HG03108 (cell line): ENCODE results near the gene ARHGAP11A.

Experiments used
- ATAC-seq: cut with Tn5 transposase; IDR thresholded peaks from one replicate; pipeline ENCODE4 v1.9.1; 2021; ENCODE audit warnings: moderate library complexity; ENCODE audit not compliant: unreplicated experiment

The ARHGAP11A gene

DNA sequence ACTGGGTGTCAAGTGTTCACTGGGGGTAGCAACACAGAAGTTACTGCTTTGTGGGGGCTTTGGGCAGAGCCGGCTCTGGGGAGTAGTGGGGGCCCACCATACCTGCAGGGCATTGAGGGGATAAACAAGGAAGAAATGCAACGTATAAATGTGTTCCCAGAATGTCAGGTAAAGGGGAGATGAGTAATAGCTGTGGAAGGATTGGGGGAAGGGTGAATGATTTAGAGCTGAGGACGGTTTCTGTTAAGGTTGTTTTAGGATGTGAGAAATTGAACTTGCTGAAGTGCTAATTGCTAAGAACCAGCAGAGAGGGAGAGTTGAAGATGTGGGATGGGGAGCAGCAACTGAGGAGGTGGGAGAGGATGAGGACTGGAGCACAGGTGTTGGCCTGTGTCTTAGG, 36.9 kb downstream of the ARHGAP11A start:
- ATAC-seq = no peak

DNA sequence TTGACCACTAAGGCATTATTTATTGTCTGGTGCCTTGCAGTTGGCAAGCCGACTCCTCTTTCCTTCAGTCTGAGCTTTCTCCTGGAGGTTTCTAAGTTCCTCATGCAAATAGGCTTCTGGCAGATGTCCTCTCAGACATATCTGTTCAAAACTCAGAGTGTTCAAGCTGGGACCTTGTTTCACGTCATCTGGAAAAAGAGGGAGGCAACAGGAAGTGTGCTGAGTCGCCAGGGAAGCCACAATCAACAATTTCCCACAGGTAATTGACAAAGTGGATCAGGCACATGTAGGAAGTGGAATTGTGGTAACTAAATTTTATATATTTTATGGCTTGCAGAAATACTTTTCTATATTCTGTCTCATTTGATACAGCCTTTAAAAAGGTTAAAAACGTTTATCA, 40.8 kb downstream of the ARHGAP11A start:
- no peak for ATAC-seq

DNA sequence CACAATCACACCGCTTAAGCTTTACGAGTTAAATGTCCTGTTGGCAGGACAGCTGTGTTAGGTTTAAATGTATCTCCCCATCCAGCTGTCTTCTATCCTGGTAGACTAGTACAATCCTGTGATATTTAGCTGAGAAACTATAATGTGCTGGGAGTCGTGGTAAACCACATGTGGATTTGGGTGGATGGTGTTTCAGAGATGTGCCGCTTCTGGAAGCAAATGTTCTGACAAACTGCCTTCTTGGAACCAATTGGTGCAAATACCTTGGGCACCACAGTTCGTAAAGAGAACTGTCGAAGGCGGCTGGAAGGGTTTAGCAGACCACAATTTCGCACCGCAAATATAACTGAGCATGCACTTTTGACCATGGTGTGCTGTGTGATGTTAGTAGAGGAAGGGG, 41.2 kb downstream of the ARHGAP11A start:
- ATAC-seq = no peak

DNA sequence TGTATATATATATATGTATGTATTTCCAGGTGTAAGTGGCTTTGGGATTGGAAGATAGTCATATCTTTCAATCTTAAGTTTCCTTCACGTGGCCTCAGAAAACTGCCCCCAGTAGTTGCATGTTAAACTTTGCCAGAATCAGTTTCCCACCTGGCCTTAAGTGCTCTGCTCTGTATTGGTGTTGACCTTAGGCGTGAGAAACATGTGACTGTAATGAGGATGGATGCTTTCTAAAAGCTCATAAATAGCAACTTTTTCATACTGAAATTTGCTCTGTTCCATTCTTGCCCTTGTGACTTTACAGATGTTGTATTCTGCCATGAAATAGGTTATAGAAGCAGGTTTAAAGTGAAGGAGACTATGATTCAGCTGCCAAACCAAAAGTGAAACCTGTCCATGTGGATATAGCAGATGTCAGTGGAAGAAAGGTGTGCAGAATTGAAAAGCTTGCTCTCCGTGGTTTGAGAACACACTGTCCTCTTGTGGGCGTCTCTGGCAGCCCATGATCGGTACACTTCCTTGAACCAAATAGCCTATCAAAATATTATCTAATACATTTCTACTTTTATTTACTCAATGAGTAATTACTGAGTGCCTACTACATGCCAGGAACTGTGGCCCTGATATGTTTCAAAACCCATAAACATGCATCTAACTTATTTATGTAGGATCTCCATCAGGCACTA, 42.0 kb downstream of the ARHGAP11A start:
- no peak for ATAC-seq

DNA sequence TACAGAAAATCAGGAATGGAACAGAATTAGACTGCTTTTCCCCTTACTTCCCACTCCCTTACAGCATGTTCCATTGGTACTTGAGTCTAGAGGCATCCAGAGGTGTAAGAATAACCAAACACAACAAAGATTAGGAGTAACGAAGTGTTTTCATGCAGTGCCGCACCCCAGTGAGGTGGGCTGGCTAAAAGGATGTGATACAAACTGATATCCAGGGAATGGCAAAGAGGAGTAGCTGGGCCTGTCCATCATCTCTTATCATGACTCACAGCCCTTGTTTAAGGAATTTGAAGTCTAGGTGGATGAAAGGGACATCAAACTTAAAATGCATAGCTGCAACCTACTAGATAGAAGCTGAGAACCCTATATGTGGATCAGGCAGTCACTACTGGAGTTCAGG, 42.6 kb downstream of the ARHGAP11A start:
- no peak for ATAC-seq

DNA sequence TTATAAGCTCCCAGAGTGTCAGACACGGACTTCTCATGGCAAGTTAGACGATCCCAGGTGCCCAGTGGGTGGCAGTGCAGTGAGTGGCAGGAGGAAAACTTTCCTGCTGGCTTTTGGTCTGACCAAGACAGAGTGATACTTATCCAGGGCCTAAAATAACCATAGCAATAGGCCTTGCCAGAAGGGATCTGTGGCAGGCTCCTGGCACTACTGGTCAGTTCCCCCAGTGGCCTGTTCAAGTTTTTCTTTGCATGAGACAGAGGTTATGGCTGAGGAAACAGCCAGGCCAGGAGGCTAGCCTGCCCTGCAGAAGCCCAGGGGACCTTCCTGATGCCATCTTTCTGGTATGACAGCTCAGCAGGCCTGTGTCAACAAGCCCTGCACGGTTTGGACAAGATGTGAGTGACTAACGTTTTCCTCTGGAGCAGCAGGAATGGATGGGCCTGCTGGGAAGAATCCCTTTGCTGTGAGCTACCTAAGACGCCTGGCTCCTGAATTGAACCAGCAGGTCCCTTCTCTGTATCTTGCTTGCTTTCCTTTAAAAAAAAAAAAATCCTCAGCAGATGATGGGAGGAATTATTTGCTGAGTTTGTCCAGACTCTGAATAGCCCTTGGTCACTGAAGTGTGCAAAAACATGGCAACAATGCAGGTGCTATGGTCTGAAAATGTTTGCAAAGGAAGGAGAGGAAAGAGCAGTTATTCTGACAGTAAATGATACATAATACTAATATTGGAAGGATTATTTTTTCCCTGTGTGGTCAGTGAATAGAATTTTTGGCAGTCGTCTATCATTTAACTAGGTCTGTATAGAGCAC, 44.2 kb downstream of the ARHGAP11A start:
- no peak for ATAC-seq

DNA sequence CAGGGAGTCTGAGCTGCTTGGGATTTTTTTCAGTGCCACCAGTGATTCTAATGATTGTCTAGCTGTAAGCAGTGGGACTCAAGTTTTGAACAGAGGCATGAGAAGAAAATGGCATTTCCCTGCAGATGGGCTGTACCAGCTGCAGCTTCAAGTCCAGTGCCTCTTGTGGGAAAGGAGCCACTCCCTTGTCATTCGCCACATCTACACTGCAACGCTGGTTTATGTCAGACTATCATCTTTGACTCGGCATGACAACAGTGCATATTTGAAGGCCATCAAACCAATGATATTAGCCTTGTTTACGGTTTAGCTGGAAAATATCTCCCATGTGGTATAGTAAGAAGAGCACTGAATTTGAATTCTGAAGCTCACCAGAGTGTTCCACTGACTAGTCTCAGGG, 48.4 kb downstream of the ARHGAP11A start:
- ATAC-seq = no peak

DNA sequence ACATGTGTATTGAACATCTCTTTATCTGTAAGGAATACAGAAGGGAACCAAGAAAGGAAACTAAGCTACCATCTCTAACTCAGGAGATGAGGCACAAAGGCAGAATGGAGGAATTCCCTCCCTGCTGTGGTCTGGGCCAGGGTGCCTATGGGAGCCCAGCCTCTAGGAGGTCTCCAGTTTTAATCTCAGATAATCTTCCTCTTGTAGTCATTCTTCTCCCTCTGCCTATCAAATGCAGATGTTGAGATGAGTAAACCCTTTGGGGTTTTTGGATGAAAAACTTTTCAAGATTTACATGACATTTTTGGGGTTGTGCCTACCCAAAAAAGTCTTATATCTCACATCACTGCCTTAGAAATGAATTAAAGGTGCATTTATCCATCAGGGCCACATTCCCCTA, 49.5 kb downstream of the ARHGAP11A start:
- no peak for ATAC-seq

DNA sequence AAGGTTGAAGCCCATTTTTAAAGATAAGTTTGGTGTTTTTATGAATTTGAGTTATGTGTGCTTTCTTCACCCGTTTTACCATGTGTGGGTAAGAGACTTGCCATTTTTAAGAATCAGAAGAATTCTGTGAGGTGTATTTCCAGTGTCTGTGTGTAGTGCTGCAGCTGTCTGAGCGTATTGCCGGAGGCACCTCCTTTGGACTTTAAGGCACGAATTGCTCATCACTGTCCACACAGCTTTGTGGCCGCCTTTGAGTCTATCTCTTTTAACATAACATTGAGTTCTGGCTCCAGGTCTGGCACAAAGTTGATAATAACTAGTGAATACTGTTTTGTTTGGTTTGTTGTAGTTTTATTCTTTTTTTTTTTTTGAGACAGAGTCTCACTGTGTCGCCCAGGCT, 52.0 kb downstream of the ARHGAP11A start:
- no peak for ATAC-seq

DNA sequence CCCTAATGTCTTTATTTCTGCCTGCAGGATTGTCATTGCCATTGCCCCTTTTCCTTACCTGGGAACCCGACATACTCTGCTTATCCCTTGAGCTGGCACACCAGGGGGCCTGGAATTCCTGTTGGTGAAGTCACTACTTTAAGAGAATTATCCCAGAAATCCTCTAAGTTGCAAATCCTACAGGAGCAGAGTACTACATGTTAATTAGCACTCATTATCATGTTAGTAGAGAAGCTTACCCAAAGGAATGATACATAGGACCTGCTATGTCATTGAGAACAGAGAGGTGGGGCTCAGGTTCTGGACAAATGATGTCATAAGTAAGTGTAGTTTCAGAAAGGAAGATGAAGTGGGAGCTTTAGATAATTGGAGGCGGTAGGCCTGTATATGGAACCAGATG, 53.6 kb downstream of the ARHGAP11A start:
- ATAC-seq = no peak

DNA sequence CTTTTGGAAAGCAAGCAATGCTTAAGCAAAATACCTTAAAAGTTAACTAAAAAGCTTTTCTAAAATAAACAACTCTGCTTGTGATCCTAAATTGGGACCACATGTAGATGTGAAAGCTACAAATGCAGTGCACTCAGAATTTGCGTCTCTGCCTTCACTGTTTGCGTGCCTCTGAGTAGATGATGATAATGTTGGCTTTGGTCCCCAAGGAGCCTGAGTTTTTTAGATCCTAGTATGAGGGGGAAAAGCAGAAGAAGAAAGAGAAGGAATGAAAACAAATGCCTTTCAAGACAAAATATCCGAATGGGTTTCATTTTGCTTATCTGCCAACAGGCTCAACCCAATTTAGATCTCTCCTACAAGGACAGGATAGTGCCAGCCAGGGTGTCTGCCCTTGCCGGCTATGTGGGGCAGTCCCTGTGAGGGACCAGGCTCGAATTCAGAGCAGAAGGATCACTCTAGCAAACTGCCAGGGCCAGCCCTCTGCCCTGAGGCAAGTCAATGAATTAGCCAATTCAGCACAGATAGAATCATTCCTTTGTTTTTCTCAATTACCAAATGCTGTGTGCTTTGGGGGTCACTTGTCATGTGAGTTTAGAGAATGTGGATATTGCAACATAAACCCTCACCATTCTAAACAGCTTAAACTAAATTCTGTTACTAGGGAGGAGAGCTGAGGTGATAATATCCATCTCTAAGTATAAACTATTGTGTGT, 54.8 kb downstream of the ARHGAP11A start:
- ATAC-seq = no peak

DNA sequence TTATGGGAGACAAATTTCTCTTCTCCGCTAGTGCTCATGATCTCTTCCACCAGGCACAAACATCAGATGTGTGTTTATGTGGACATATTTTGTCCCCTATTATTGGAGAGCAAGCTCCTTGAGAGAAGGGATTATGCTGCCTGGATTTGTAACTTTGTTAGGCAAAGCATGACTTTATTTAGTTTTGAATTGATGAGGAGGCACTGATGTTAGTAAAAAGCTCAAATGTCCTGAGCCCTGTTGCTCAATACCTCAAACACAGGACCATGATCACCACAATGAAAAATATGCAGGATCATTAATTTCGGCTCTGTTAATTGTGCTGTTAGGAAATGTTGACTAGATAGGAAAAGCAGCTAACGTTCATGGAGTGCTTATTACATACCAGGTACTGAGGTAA, 55.3 kb downstream of the ARHGAP11A start:
- ATAC-seq = no peak

DNA sequence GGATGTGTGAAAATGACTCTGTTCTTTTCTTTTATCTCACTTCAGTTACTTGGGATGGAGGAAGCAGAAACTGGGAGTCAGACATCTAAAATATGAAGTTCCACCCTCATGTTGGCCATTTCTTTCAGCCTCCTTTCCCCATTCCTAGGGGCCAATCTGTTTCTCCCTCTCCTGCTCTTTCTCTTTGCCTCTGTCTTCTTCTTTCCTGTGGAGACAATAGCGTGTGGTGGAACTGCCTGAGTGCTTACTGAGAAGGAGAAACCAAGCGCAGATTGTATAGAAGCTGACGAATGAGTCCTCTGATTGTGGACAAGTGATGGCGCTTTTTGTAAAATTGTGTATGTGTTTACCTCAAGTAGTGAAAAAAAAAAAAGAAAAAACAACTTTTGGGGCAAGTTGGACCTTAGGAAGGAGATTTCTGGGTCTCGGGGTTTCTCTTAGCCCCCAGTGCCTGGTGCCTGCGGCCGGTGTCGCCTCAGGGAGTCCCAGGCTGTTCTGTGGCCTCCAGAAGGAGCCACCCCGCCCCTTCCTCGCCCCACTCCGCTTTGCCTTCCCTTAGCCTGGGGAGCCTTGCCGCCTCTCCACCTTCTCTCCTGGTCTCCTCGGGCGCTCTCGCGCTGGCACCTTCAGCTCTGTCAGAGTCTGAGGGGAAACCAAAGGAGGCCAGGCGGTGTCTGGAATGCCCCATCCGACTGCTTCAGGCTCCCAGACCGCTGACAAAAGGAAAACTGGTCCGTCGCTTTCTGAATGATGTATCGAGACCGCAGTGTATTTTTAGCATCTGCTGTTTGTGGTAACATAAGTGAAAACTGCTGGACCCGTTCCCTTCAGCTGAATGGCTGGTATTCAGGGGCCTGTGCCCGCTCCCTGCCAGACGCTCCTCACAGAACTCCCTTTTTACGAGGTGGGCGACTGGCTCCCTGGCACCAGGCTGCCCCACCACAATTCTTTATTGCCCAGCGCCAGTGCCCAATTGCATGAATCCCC, 56.3 kb downstream of the ARHGAP11A start:
- ATAC-seq = no peak

DNA sequence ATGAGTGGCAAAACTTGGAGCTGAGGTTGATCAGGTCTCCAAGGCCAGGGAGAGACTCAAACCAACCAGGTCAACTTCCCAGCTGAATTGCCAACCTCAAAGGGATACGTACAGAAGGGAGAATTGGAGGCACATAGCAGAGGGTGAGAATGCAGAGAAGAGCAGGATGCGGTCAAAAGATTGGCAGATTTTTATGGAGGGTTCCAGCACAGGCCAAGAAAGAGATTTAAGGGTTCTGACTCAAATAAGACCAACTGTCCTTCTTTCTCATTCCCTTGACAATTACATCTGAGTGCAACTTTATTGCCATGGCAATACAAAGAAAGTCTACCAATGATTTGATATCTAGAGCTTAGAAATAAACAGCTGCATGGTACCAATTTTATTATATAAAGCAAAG, 59.4 kb downstream of the ARHGAP11A start:
- ATAC-seq = no peak

DNA sequence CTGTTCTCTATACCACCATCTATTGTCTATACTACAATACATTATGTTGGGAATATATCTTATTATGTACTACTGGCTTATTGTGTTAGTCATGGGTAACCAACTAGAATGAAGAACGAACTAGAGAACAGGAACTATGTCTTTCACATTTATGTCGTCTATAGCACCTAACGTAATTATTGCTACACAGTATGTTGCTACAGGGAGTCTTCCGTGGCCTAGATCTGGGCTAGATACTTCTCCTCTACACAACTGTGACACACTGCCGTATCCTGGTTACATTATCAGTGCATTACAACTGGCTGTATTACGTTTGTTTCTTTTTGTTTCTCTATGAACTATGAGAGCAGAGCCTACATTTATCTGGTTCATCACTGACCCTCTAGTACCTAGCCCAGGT, 60.2 kb downstream of the ARHGAP11A start:
- ATAC-seq = no peak

DNA sequence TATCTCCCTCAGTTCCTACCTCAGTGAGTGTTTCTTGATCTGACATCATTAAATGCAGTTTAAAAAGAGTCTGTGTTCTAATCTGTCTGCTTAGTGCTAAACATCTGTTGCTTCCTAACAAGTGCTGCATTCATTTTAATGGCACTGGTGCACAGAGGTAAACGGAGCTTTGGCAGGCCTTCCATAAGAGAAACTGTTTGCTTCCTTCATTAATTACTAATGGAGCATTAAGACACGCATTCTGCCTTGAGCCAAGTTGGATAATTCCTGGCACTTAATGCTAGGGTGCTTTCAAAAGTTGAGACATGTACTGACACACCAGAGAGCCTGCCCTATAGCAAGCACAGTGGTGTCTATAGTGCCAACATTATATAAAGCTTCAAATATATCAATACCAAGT, 60.9 kb downstream of the ARHGAP11A start:
- no peak for ATAC-seq

DNA sequence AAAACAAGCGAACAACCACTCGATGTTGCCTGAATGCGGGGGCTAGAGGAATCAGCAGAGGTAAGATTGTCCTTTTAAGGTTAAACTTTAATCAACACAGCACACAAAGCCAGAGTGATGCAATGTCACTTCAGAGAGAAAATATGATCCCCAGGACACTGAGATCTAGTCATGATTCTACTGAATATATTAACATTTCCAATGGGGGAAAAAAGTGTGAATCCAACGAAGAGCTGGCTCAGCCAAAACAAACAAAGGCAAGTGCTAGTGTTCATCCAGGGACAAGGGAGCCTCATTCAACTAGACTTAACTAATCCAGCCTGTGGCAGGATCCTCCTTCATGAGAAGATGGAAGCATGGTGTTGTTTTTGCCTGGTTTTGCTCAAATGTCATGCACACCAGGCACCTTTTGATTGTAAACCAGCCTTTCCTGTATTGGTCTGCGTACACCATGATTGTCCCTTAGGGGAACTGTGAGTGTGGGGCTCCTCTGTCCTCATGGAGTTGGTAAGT, 62.0 kb downstream of the ARHGAP11A start:
- ATAC-seq = no peak

DNA sequence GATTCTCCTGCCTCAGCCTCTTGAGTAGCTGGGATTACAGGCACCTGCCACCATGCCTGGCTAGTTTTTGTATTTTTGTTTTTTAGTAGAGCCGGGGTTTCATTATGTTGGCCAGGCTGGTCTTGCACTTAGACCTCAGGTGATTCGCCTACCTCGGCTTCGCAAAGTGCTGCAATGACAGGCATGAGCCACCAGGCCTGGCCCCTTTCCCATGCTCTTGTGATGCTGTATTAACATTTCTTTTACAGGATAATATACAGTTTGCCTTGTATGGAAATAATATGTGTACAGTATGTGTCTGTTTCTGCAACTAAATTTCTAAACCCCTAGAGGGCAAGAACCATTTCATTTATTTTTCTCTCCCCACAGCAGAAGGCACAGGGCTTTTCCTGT, 64.0 kb downstream of the ARHGAP11A start:
- ATAC-seq = no peak

DNA sequence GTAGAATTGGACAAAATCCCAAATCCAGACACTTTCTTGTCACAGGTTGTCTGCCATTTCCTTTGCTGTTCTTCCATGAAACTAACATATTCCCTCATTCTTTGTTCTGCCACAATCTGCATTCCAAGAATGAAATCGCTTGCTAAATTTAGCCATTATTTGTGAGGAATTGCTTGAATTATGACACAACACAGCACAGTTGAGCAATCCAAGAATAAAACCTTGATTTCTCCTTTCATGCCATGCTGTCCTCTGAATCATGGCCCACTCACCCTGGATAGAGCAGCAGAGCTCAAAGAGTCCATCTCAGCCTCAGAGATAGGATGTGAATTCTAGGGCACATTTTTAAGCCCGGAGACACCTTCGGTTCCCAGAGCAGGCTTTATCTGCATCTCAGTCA, 67.3 kb downstream of the ARHGAP11A start:
- ATAC-seq = no peak

DNA sequence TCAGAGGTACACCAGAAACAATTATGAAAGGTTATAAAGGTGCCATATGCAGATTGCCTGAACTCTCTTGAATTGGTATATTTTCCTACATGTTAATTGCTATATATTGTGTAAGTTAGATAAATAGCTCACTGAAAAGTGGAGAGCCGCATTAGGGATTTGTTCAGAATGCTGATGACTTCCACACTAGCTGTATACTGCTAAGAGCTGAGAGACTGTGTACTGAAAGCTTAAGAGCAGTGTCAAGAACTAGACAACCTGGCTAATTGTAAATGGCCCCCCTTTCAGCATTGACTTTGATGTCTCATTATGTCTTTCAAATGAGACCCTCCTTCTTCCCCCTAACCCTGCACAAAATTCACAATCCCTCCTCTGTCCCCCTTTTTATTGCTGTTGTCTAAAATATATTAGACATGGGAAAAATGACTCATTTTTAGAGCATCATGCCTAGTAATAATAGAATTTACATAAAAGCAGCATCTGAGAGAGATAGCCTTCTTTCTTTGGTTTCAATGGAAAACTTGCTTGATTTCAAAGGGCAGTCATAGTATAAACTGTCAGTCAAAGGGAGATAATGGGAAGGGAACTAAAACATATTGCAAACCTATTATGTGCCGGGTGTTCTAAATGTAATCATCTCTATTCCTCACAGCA, 67.8 kb downstream of the ARHGAP11A start:
- no peak for ATAC-seq
